ENCODE measurements around the gene TMEM37.

Gene TMEM37

DNA sequence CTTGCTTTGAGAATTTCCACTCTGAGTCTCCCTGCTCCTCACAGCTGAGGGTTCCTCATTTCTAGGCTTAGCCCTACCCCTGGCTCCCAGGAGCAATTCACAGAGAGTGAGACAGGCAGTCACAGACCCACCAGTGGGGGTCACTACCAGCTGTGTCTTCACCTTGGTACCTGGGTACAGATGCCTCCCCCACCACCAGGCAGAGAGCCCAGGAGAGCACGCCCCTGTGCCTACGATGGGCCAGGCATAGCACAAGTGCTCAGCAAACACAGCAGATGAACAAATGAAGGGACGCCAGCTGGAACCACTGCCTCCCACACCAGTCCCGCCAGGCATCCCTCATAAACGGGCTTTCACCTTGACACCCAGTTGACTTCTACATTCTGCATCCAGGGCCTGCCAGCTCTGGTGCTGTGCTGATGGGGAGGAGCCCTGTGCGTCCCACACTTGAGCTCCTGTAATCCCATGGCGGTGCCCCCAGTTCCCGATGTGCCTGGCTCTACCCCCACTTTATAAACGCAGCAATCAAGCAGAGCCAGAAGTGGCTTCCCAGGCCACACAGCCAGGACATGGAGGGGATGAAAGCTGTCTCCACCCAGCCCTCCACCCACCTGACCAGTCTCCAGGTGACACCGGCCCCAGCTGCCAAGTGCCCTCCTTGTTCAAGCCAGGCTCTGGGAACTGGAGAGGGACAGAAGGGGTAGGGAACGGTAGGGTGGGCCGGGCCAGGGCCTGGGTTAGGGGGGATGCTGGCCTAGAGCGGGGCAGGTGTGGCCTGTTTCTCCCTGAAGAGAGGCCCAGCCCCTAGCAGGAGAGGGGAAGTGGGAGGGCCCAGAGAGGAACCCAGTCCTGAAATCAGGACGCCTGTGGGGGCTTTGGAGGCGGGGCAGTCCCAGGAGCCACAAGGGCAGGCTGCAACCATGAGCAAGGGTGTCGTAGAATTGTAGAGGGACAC lies 50.1 kb downstream of the TMEM37 start:
- Mint-ChIP-seq H3K36me3 (ENCODE audit: low read depth) (no peaks in the 10 kb centered on the region), H3K4me3 (no peak overlapping the region), H3K9me3 (no peaks in the 10 kb centered on the region), H3K27ac (no peak overlapping the region), H3K27me3 (ENCODE audit: low read depth) (no peaks in the 10 kb centered on the region), H3K4me1 (ENCODE audit: low read depth) (no peaks in the 10 kb centered on the region)

DNA sequence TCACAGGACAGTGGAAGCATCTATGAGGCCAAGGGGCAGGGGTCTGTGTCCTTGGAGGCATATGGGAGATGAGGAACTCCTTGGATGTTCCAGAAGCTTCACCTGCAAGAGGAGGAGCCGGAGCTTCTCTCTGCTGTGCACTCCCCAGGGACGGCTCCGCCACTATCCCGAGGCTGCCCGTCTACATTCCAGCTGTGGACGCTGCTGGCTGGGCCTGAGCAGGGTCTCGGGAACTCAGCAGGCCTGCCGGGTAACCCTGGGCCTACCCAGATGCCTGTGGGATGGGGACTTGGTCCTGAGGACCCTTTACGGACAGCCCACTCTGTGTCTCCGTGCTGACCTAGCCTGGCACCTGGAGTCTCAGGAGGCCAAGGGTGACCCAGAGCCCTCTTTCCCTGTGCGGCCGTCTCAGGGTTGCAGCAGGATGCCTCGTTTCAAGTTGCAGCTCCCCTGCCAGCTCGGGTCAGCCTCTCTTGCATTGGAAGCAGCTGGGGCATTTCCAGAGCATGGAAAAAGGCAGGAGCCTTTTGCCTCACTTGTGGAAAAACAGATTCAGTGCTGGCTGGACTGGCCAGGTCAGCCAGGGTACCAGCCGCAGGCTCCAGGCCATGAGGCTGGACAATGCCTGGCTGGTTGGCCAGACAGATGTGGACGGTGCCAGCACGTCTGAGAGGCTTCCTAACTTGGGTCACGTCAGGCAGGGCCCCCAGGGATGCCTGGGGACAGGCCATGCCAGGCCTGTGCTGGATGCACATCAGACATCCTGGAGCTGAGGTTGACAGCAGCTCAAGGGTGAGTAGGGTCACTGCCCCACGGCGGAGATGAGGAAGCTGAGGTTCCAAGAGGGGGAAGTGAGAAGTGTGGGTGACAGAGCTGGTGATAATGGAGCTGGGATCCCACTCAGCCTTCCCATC lies 51.1 kb downstream of the TMEM37 start:
- Mint-ChIP-seq H3K4me3 (no peak overlapping the region), H3K36me3 (ENCODE audit: low read depth) (no peaks in the 10 kb centered on the region), H3K27me3 (ENCODE audit: low read depth) (no peaks in the 10 kb centered on the region), H3K27ac (no peak overlapping the region), H3K9me3 (no peaks in the 10 kb centered on the region), H3K4me1 (ENCODE audit: low read depth) (no peaks in the 10 kb centered on the region)

- Mint-ChIP-seq H3K36me3 (ENCODE audit: low read depth) (no peaks in the 10 kb centered on the region), H3K27ac (no peak overlapping the region), H3K27me3 (ENCODE audit: low read depth) (no peaks in the 10 kb centered on the region), H3K4me3 (no peak overlapping the region), H3K4me1 (ENCODE audit: low read depth) (no peaks in the 10 kb centered on the region), H3K9me3 (no peaks in the 10 kb centered on the region)
Measured at GRCh38 chr2:119483395-119483753, 51.7 kb downstream of the TMEM37 start.

DNA sequence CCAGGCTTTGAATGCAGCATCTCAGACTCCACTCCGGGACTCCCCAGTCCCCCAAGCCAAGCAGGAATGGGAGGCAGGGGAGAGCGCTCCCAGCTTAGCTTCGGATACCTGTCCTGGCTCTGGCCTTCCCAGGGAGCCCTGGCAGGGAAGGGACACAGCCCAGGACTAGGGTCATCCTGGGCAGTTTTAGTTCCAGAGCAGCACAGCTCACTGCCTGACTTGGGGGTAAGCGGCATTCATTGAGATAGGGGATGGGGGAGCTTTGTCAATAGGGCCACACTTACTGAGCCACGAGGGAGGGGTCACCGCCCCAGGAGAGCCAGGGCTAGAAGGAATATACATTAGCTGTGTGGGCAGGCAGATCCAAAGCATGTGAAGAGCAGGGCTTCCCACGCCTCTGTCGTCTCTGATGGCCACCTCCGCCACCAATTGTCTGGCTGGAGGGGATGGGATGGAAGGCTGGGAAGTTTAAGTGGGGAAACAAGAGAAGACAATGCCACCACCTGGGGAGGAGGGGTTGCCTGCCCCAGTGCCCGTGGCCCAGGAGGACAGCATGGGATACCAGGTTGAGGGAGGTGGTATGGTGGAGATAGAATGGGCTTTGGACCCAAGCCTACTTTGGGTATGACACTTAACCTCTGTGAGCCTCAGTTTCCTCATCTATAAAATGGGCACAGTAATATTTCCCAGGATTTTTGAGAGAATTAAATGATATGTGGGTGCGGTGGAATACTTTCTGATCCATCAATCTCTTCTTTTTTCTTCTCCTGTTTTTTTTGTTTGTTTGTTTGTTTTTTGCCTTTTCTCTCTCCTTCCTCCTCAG lies 52.5 kb downstream of the TMEM37 start:
- no peaks in the 10 kb centered on the region for H3K4me1 Mint-ChIP-seq (ENCODE audit: low read depth)
- H3K4me3 Mint-ChIP-seq, result no peak overlapping the region
- no peaks in the 10 kb centered on the region for H3K9me3 Mint-ChIP-seq
- no peaks in the 10 kb centered on the region for H3K36me3 Mint-ChIP-seq (ENCODE audit: low read depth)
- no peaks in the 10 kb centered on the region for H3K27me3 Mint-ChIP-seq (ENCODE audit: low read depth)
- H3K27ac Mint-ChIP-seq, result no peak overlapping the region

DNA sequence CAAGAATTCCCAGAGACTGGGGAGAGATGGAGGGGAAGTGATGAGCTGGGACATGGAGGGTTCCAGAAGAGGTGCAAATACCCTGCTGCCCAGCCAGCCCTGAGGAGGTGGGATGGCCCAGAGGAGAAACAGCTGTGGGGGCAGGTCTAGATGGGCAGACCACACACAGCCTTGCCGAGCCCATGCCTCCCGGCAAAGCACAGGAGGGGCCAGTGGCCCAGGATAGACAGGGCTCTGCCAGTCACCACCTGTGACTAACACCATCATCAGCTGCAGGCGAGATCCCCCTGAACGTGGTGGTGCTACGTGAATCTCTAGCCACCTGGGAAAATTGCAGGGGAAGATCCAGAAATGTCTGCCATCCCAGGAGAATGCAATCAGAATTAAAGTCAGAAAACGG lies 53.2 kb downstream of the TMEM37 start:
- Mint-ChIP-seq H3K27me3 (ENCODE audit: low read depth) (no peaks in the 10 kb centered on the region), H3K27ac (no peak overlapping the region), H3K4me3 (no peak overlapping the region), H3K9me3 (no peaks in the 10 kb centered on the region), H3K4me1 (ENCODE audit: low read depth) (no peaks in the 10 kb centered on the region), H3K36me3 (ENCODE audit: low read depth) (no peaks in the 10 kb centered on the region)

DNA sequence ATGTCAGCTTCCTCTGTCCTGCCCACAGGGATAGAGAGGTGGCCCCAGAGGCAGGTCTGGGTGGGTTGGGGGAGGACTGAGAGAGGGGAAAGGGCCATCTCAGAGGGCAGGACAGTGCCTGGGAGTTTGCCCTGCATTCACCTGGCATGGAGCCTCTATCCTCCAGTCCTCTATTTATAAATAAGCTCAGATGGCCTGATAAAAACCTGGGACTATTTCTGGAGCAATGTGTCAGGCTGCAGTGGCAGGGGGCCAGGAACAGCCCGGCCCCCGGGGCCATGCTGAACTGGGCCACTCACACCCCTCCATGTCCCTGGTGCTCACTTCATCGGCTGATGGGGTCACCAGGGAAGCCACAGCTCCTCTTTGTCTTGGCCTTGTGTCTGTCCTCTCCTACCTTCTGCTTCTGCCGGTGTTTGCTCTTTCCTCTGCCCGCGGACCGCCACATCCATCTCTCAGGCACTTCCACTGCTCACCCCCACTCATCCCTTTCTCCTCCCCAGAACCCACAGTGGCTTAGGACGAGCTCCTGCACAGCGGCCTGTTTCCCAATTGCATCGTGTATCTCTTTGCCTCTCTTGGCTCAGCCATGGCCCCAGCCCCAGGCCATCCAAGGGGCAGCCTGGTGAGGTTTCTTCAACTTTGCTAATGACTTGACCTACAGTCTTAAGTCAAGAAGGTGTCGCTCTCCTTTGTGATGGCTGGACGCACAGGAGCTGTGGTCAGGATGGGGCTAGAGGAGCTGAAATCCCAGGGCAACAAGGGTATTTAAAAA lies 53.9 kb downstream of the TMEM37 start:
- Mint-ChIP-seq H3K4me1 (ENCODE audit: low read depth) (no peaks in the 10 kb centered on the region), H3K4me3 (no peak overlapping the region)

GRCh38 chr2:119486196-119486827 lies 54.7 kb downstream of the TMEM37 start:
- Mint-ChIP-seq H3K36me3 (ENCODE audit: low read depth) (no peaks in the 10 kb centered on the region), H3K4me3 (no peak overlapping the region), H3K27ac (no peak overlapping the region), H3K9me3 (no peaks in the 10 kb centered on the region), H3K27me3 (ENCODE audit: low read depth) (no peaks in the 10 kb centered on the region), H3K4me1 (ENCODE audit: low read depth) (no peaks in the 10 kb centered on the region)

More for the DNA sequence above, 53.9 kb downstream of the TMEM37 start:
- H3K27ac Mint-ChIP-seq, result no peak overlapping the region
- H3K9me3 Mint-ChIP-seq, result no peaks in the 10 kb centered on the region
- H3K36me3 Mint-ChIP-seq (ENCODE audit: low read depth), result no peaks in the 10 kb centered on the region
- no peaks in the 10 kb centered on the region for H3K27me3 Mint-ChIP-seq (ENCODE audit: low read depth)

- Mint-ChIP-seq H3K4me1 (ENCODE audit: low read depth) (no peaks in the 10 kb centered on the region), H3K27ac (no peak overlapping the region), H3K4me3 (no peak overlapping the region), H3K36me3 (ENCODE audit: low read depth) (no peaks in the 10 kb centered on the region), H3K9me3 (no peaks in the 10 kb centered on the region), H3K27me3 (ENCODE audit: low read depth) (no peaks in the 10 kb centered on the region)
Measured at GRCh38 chr2:119486886-119487285, 55.2 kb downstream of the TMEM37 start.

GRCh38 chr2:119487434-119488244 lies 56.0 kb downstream of the TMEM37 start:
- Mint-ChIP-seq H3K27me3 (ENCODE audit: low read depth) (no peaks in the 10 kb centered on the region), H3K27ac (no peak overlapping the region), H3K4me1 (ENCODE audit: low read depth) (no peaks in the 10 kb centered on the region), H3K9me3 (no peaks in the 10 kb centered on the region), H3K4me3 (no peak overlapping the region), H3K36me3 (ENCODE audit: low read depth) (no peaks in the 10 kb centered on the region)

Measured in T-helper 1 cell treated with Interleukin-12 subunit alpha and Interleukin-12 subunit beta and Interleukin-4 antibody, amounts not matched to agents 30 μg/mL and 1 μg/mL, for 36 hours (primary cell).